WTC11 (cell line): ENCODE data around the gene AVEN. TPM values are rescaled to one million over a fixed set of nuclear protein-coding genes. Genes with fewer than 3 reads are reported as not detected.
"Not testable (repeated sequence)": the region's sequence is repeated elsewhere in the genome, so short reads cannot be mapped to it uniquely, and the experiment has no call there.

Experiments
- ATAC-seq: fragments of 200-7000 bp; cut with Tn5 transposase; 2 replicates; pipeline ENCODE4 v1.10.0; 2021; ENCODE audit warnings: mild to moderate bottlenecking, moderate library complexity
- CTCF ChIA-PET: fragments of 300-600 bp; sonication (Branson Sonifier 250); formaldehyde crosslinking; loops from one replicate; lab custom pipeline; 2021; ENCODE audit warnings: antibody characterized with exemption; lab: Charles Lee
- POLR2A ChIA-PET: fragments of 350-600 bp; sonication (Branson Sonifier 250); formaldehyde crosslinking; loops from one replicate; lab custom pipeline; 2021; ENCODE audit warnings: antibody characterized with exemption; lab: Charles Lee
- DNase-seq: peaks from one replicate; pipeline ENCODE4 v3.0.0; 2021; ENCODE audit warnings: low spot score
- H3K27ac Mint-ChIP-seq: 2 replicates; pipeline ENCODE4 v1.8.0; 2021; ENCODE audit warnings: mixed read lengths
- H3K27me3 Mint-ChIP-seq: 2 replicates; pipeline ENCODE4 v1.8.0; 2021; ENCODE audit warnings: low read depth, mild to moderate bottlenecking, moderate library complexity, mixed read lengths
- H3K36me3 Mint-ChIP-seq: 2 replicates; pipeline ENCODE4 v1.8.0; 2021; ENCODE audit warnings: mixed read lengths
- H3K4me1 Mint-ChIP-seq: 2 replicates; pipeline ENCODE4 v1.8.0; 2022; ENCODE audit warnings: mixed read lengths
- H3K4me3 Mint-ChIP-seq: 2 replicates; pipeline ENCODE4 v1.8.0; 2021; ENCODE audit warnings: mild to moderate bottlenecking, moderate library complexity, mixed read lengths
- H3K9me3 Mint-ChIP-seq: 2 replicates; pipeline ENCODE4 v1.8.0; 2021; ENCODE audit warnings: mixed read lengths
- FOXJ3 ChIP-seq: sonication (generic); formaldehyde crosslinking; IDR thresholded peaks from 2 replicates; pipeline ENCODE4 v1.9.0; 2021; ENCODE audit warnings: missing genetic modification reagents, mild to moderate bottlenecking, borderline replicate concordance
- NR1H2 ChIP-seq: sonication (generic); formaldehyde crosslinking; IDR thresholded peaks from 2 replicates; pipeline ENCODE4 v1.9.0; 2021; ENCODE audit warnings: mild to moderate bottlenecking, moderate library complexity, missing genetic modification reagents
- SOX15 ChIP-seq: fragments of 250-450 bp; sonication (Bioruptor Pico); IDR thresholded peaks from 2 replicates; pipeline ENCODE4 v1.9.0; 2021; ENCODE audit warnings: mild to moderate bottlenecking
- TCF7 ChIP-seq: sonication (generic); formaldehyde crosslinking; IDR thresholded peaks from 2 replicates; pipeline ENCODE4 v1.8.0; 2022; ENCODE audit warnings: mild to moderate bottlenecking, low read depth, missing genetic modification reagents, moderate library complexity
- USF2 ChIP-seq: sonication (generic); formaldehyde crosslinking; IDR thresholded peaks from 2 replicates; pipeline ENCODE4 v1.8.1; 2023; ENCODE audit warnings: mild to moderate bottlenecking, missing genetic modification reagents, moderate library complexity
- ZMAT4 ChIP-seq: fragments of 250-450 bp; sonication (Bioruptor Pico); IDR thresholded peaks from 2 replicates; pipeline ENCODE4 v1.9.0; 2021; ENCODE audit warnings: mild to moderate bottlenecking
- ZNF317 ChIP-seq: sonication (generic); formaldehyde crosslinking; IDR thresholded peaks from 2 replicates; pipeline ENCODE4 v1.8.1; 2023; ENCODE audit warnings: low read depth, mild to moderate bottlenecking, moderate library complexity, missing genetic modification reagents, borderline replicate concordance
- ZNF512 ChIP-seq: sonication (generic); formaldehyde crosslinking; IDR thresholded peaks from 2 replicates; pipeline ENCODE4 v1.8.1; 2022; ENCODE audit warnings: missing genetic modification reagents, borderline replicate concordance
- ZNF532 ChIP-seq: fragments of 250-450 bp; sonication (Bioruptor Pico); IDR thresholded peaks from 2 replicates; pipeline ENCODE4 v1.9.0; 2021; ENCODE audit warnings: mild to moderate bottlenecking, borderline replicate concordance
- total RNA-seq: library from RNA; stranded (reverse); gene quantifications from 3 replicates; pipeline ENCODE4 v1.2.3, GENCODE V29; 2021
- TF ChIP-seq, protein P1 (sequence below): sonication (generic); formaldehyde crosslinking; IDR thresholded peaks from 2 replicates; pipeline ENCODE4 v1.8.1; 2023; ENCODE audit warnings: mild to moderate bottlenecking, missing genetic modification reagents
- TF ChIP-seq, protein P2 (sequence below): fragments of 250-450 bp; sonication (Bioruptor Pico); IDR thresholded peaks from 2 replicates; pipeline ENCODE4 v2.1.2; 2022; ENCODE audit warnings: mild to moderate bottlenecking, moderate library complexity

AVEN gene
- total RNA-seq, 1 experiment from 2014 or later = 12.4 TPM

DNA sequence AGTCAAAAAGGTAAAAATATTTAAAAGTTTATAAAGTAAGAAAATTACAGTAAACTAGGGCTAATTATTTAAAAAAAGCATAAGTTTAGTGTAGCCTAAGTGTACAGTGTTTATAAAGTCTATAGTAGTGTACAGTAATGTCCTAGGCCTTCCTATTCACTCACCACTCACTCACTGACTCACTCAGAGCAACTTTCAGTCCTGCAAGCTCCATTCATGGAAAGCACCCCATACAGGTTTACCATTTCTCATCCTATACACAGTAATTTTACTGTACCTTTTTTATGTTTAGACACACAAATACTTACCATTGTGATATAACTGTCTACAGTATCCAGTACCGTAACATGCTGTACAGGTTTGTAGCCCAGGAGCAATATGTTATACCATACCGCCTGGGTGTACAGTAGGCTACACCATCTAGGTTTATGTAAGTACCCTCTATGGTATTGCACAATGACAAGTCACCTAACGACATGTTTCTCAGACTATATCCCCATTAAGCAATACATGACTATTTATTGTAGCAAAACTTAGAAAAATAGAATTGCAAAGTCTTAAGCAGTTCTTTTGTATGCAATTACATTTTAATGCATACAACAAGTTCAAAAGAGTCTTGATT lies 19.5 kb downstream of the AVEN start:
- Mint-ChIP-seq H3K36me3 (peaks cover 26% of the 10 kb centered on the region), H3K9me3 (peaks cover 28% of the 10 kb centered on the region), H3K4me1 (peaks cover 31% of the 10 kb centered on the region), H3K4me3 (no peak overlapping the region), H3K27me3 (no peaks in the 10 kb centered on the region), H3K27ac (no peak overlapping the region)
- ChIA-PET POLR2A (no interaction called here), CTCF (no interaction called here)
- TF ChIP-seq TCF7 (CRISPR knock-in tag) (no peak), ZNF512 (no peak)
- TF ChIP-seq, protein P1, sequence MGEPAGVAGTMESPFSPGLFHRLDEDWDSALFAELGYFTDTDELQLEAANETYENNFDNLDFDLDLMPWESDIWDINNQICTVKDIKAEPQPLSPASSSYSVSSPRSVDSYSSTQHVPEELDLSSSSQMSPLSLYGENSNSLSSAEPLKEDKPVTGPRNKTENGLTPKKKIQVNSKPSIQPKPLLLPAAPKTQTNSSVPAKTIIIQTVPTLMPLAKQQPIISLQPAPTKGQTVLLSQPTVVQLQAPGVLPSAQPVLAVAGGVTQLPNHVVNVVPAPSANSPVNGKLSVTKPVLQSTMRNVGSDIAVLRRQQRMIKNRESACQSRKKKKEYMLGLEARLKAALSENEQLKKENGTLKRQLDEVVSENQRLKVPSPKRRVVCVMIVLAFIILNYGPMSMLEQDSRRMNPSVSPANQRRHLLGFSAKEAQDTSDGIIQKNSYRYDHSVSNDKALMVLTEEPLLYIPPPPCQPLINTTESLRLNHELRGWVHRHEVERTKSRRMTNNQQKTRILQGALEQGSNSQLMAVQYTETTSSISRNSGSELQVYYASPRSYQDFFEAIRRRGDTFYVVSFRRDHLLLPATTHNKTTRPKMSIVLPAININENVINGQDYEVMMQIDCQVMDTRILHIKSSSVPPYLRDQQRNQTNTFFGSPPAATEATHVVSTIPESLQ (CRISPR knock-in tag) = no peak
- DNase-seq = no peak
- ATAC-seq = no peak

GRCh38 chr15:34018738-34019137 lies 20.3 kb downstream of the AVEN start:
- ATAC-seq, H3K27me3 Mint-ChIP-seq, H3K4me3 Mint-ChIP-seq, DNase-seq, CTCF ChIA-PET, H3K27ac Mint-ChIP-seq, POLR2A ChIA-PET: not testable (repeated sequence)
- H3K9me3 Mint-ChIP-seq = peaks cover 28% of the 10 kb centered on the region
- peaks cover 26% of the 10 kb centered on the region for H3K36me3 Mint-ChIP-seq
- H3K4me1 Mint-ChIP-seq = peaks cover 33% of the 10 kb centered on the region

- ChIA-PET CTCF (no interaction called here), POLR2A (no interaction called here)
- Mint-ChIP-seq H3K36me3 (peaks cover 26% of the 10 kb centered on the region), H3K9me3 (peaks cover 28% of the 10 kb centered on the region), H3K4me3 (no peak overlapping the region), H3K27me3 (no peaks in the 10 kb centered on the region), H3K27ac (no peak overlapping the region), H3K4me1 (peaks cover 32% of the 10 kb centered on the region)
- no peak for ATAC-seq
- no peak for DNase-seq
- TF ChIP-seq FOXJ3 (CRISPR knock-in tag) = no peak
Measured at GRCh38 chr15:34018021-34018645, 20.9 kb downstream of the AVEN start.

DNA sequence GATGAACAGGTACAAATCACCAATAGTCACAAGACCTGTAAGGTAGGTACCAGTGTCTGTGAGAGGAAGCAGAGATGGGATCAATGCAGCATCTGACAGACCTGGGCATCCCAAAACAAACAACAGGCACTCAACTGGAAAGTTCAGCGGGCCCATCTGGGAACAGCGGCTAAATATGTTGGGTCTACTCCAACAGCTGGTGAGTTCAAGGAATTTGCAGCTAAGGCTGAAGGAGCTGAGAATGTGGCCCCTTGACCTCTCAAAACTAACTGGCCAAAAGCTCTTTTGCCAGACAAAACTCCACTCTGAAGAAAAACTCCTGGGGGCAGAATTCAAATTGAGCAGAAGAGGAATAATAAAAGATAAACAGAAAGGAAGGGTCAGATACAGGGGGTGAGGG lies 24.4 kb downstream of the AVEN start:
- no peak for DNase-seq
- TF ChIP-seq SOX15 (CRISPR knock-in tag) (no peak), ZNF317 (no peak), NR1H2 (CRISPR knock-in tag) (no peak), ZNF532 (CRISPR knock-in tag) (no peak), USF2 (CRISPR knock-in tag) (no peak), ZMAT4 (CRISPR knock-in tag) (no peak)
- TF ChIP-seq, protein P2, sequence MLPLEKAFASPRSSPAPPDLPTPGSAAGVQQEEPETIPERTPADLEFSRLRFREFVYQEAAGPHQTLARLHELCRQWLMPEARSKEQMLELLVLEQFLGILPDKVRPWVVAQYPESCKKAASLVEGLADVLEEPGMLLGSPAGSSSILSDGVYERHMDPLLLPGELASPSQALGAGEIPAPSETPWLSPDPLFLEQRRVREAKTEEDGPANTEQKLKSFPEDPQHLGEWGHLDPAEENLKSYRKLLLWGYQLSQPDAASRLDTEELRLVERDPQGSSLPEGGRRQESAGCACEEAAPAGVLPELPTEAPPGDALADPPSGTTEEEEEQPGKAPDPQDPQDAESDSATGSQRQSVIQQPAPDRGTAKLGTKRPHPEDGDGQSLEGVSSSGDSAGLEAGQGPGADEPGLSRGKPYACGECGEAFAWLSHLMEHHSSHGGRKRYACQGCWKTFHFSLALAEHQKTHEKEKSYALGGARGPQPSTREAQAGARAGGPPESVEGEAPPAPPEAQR (CRISPR knock-in tag) = no peak
- ATAC-seq = no peak
- H3K9me3 Mint-ChIP-seq = peaks cover 16% of the 10 kb centered on the region
- ChIA-PET POLR2A (no interaction called here), CTCF (interaction anchor here (1.2 kb wide), 1 partner anchor 276 kb away, joined by 3 read pairs; no protein-coding TSS in a partner anchor)
- H3K27ac Mint-ChIP-seq = no peak overlapping the region
- peaks cover 30% of the 10 kb centered on the region for H3K4me1 Mint-ChIP-seq
- H3K4me3 Mint-ChIP-seq = no peak overlapping the region
- H3K36me3 Mint-ChIP-seq = peaks cover 16% of the 10 kb centered on the region
- H3K27me3 Mint-ChIP-seq = no peaks in the 10 kb centered on the region
